Neural cell (in vitro differentiated cells): ENCODE data around the gene AGBL1. TPM values are rescaled to one million over a fixed set of nuclear protein-coding genes. Genes with fewer than 3 reads are reported as not detected.

Experiments
- H2AFZ ChIP-seq: fragments of 200-600, 300-800 bp; sonication (generic), shearing (Covaris generic); 2 replicates; pipeline ENCODE4 v1.6.0; 2014; ENCODE audit warnings: low read depth, mild to moderate bottlenecking, antibody characterized with exemption, low read length, moderate library complexity
- H3F3A ChIP-seq: fragments of 200-600 bp; shearing (Covaris generic); 2 replicates; pipeline ENCODE4 v1.6.1; 2016; ENCODE audit warnings: mild to moderate bottlenecking, moderate library complexity, mixed read lengths, antibody characterized with exemption, low read length; ENCODE audit not compliant: insufficient read depth, poor library complexity, severe bottlenecking
- H3K27ac ChIP-seq: fragments of 200-600, 300-800 bp; sonication (generic), shearing (Covaris generic); 2 replicates; pipeline ENCODE4 v1.5.1; 2014; ENCODE audit warnings: mild to moderate bottlenecking, low read length, moderate library complexity
- H3K27me3 ChIP-seq: fragments of 300-800, 200-600 bp; sonication (generic), shearing (Covaris generic); 2 replicates; pipeline ENCODE4 v1.6.0; 2014; ENCODE audit warnings: mild to moderate bottlenecking, low read depth, low read length, moderate library complexity; ENCODE audit not compliant: insufficient read depth
- H3K36me3 ChIP-seq: fragments of 300-800, 200-600 bp; sonication (generic), shearing (Covaris generic); 2 replicates; pipeline ENCODE4 v1.5.1; 2014; ENCODE audit warnings: mild to moderate bottlenecking, antibody characterized with exemption, low read length, moderate library complexity; ENCODE audit not compliant: insufficient read depth
- H3K4me2 ChIP-seq: fragments of 300-800, 200-600 bp; sonication (generic), shearing (Covaris generic); 2 replicates; pipeline ENCODE4 v1.6.0; 2014; ENCODE audit warnings: mild to moderate bottlenecking, low read length
- H3K4me3 ChIP-seq: fragments of 300-800, 200-600 bp; sonication (generic), shearing (Covaris generic); 2 replicates; pipeline ENCODE4 v1.5.1; 2014; ENCODE audit warnings: mild to moderate bottlenecking, low read length, moderate library complexity
- H3K79me2 ChIP-seq: fragments of 200-600 bp; shearing (Covaris generic); replicated peaks from 2 replicates; pipeline ENCODE4 v1.6.0; 2014; ENCODE audit warnings: mild to moderate bottlenecking, low read length, moderate library complexity; ENCODE audit not compliant: insufficient read depth
- H3K9ac ChIP-seq: fragments of 300-800, 200-600 bp; sonication (generic), shearing (Covaris generic); 2 replicates; pipeline ENCODE4 v1.6.1; 2016; ENCODE audit warnings: mild to moderate bottlenecking, low read length, mixed read lengths
- H3K9me2 ChIP-seq: fragments of 200-600 bp; shearing (Covaris generic); 2 replicates; pipeline ENCODE4 v1.6.1; 2016; ENCODE audit warnings: mild to moderate bottlenecking, low read length, mixed read lengths; ENCODE audit not compliant: insufficient read depth
- H3K9me3 ChIP-seq: fragments of 200-600, 300-800 bp; sonication (generic), shearing (Covaris generic); 2 replicates; pipeline ENCODE4 v1.6.1; 2016; ENCODE audit warnings: mild to moderate bottlenecking, mixed run types, low read length, moderate library complexity, mixed read lengths
- H4K20me1 ChIP-seq: fragments of 200-600 bp; shearing (Covaris generic); 2 replicates; pipeline ENCODE4 v1.6.1; 2016; ENCODE audit warnings: mild to moderate bottlenecking, mixed run types; ENCODE audit not compliant: insufficient read depth
- EP300 ChIP-seq: fragments of 450-650 bp; conservative IDR thresholded peaks from 2 replicates; pipeline ENCODE4 v1.6.1; 2014; ENCODE audit warnings: antibody characterized with exemption, mild to moderate bottlenecking, moderate library complexity; ENCODE audit not compliant: poor library complexity, severe bottlenecking
- EZH2 ChIP-seq: fragments of 200-600, 300-800 bp; shearing (Covaris generic), sonication (generic); IDR thresholded peaks from 2 replicates; pipeline ENCODE4 v1.6.1; 2014; ENCODE audit warnings: antibody characterized with exemption, low read length, borderline replicate concordance, mild to moderate bottlenecking; ENCODE audit not compliant: insufficient read depth, poor library complexity, severe bottlenecking
- RAD21 ChIP-seq: fragments of 450-650 bp; conservative IDR thresholded peaks from 2 replicates; pipeline ENCODE4 v1.6.1; 2014; ENCODE audit warnings: antibody characterized with exemption, mild to moderate bottlenecking, moderate library complexity
- SMC3 ChIP-seq: fragments of 450-650 bp; conservative IDR thresholded peaks from 2 replicates; pipeline ENCODE4 v1.6.1; 2014; ENCODE audit warnings: antibody characterized with exemption, mild to moderate bottlenecking, moderate library complexity; ENCODE audit not compliant: poor library complexity
- TAF1 ChIP-seq: IDR thresholded peaks from 2 replicates; pipeline ENCODE4 v1.6.1; 2012; ENCODE audit warnings: low read depth
- polyA plus RNA-seq: library from polyadenylated mRNA; depleted of rRNA; stranded (reverse); fragments of >200 nt; gene quantifications from 2 replicates; pipeline ENCODE4 v1.2.3, GENCODE V29; 2014
- TF ChIP-seq, protein P1 (sequence below): fragments of 450-650 bp; IDR thresholded peaks from 2 replicates; pipeline ENCODE4 v1.5.1; 2014; ENCODE audit warnings: antibody characterized with exemption, mild to moderate bottlenecking, moderate library complexity; ENCODE audit not compliant: poor library complexity, severe bottlenecking
- TF ChIP-seq, protein P2 (sequence below): IDR thresholded peaks from 2 replicates; pipeline ENCODE4 v1.6.1; 2012; ENCODE audit warnings: borderline replicate concordance

AGBL1 gene
- polyA plus RNA-seq, 1 donor from 2014 or later, result 0.12 TPM

DNA sequence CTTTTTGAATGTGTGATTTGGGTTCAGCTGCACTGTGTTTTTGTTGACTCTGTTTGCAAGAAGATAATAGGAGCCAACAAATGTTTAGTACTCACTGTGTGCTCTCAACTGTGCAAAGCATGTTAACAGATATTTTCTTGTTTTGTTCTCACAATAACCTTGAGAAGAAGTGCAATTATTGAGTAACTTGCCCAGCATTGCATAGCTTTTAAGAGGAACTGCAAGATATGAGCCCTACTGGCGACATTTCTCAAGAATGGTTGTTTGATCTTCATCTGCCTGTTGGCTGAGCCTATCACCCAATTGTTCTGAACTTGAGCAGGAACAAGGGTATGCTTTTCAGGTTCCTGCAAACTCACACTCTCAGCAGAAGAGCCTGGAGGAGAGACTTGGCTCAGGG is 43.4 kb upstream of the AGBL1 start:
- Histone ChIP-seq H2AFZ (no peak overlapping the region), H3K27me3 (no peaks in the 10 kb centered on the region), H3K9me3 (no peaks in the 10 kb centered on the region), H3K4me3 (no peak overlapping the region), H3K79me2 (no peaks in the 10 kb centered on the region), H3F3A (no peaks in the 10 kb centered on the region), H3K36me3 (no peaks in the 10 kb centered on the region), H3K9me2 (no peaks in the 10 kb centered on the region), H3K4me2 (no peak overlapping the region), H3K9ac (no peak overlapping the region), H4K20me1 (no peaks in the 10 kb centered on the region), H3K27ac (no peak overlapping the region)
- TF ChIP-seq EP300 (no peak), SMC3 (no peak), EZH2 (no peak), RAD21 (no peak), TAF1 (no peak)
- TF ChIP-seq, protein P1, sequence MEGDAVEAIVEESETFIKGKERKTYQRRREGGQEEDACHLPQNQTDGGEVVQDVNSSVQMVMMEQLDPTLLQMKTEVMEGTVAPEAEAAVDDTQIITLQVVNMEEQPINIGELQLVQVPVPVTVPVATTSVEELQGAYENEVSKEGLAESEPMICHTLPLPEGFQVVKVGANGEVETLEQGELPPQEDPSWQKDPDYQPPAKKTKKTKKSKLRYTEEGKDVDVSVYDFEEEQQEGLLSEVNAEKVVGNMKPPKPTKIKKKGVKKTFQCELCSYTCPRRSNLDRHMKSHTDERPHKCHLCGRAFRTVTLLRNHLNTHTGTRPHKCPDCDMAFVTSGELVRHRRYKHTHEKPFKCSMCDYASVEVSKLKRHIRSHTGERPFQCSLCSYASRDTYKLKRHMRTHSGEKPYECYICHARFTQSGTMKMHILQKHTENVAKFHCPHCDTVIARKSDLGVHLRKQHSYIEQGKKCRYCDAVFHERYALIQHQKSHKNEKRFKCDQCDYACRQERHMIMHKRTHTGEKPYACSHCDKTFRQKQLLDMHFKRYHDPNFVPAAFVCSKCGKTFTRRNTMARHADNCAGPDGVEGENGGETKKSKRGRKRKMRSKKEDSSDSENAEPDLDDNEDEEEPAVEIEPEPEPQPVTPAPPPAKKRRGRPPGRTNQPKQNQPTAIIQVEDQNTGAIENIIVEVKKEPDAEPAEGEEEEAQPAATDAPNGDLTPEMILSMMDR, result no peak
- TF ChIP-seq, protein P2, sequence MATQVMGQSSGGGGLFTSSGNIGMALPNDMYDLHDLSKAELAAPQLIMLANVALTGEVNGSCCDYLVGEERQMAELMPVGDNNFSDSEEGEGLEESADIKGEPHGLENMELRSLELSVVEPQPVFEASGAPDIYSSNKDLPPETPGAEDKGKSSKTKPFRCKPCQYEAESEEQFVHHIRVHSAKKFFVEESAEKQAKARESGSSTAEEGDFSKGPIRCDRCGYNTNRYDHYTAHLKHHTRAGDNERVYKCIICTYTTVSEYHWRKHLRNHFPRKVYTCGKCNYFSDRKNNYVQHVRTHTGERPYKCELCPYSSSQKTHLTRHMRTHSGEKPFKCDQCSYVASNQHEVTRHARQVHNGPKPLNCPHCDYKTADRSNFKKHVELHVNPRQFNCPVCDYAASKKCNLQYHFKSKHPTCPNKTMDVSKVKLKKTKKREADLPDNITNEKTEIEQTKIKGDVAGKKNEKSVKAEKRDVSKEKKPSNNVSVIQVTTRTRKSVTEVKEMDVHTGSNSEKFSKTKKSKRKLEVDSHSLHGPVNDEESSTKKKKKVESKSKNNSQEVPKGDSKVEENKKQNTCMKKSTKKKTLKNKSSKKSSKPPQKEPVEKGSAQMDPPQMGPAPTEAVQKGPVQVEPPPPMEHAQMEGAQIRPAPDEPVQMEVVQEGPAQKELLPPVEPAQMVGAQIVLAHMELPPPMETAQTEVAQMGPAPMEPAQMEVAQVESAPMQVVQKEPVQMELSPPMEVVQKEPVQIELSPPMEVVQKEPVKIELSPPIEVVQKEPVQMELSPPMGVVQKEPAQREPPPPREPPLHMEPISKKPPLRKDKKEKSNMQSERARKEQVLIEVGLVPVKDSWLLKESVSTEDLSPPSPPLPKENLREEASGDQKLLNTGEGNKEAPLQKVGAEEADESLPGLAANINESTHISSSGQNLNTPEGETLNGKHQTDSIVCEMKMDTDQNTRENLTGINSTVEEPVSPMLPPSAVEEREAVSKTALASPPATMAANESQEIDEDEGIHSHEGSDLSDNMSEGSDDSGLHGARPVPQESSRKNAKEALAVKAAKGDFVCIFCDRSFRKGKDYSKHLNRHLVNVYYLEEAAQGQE, result no peak

DNA sequence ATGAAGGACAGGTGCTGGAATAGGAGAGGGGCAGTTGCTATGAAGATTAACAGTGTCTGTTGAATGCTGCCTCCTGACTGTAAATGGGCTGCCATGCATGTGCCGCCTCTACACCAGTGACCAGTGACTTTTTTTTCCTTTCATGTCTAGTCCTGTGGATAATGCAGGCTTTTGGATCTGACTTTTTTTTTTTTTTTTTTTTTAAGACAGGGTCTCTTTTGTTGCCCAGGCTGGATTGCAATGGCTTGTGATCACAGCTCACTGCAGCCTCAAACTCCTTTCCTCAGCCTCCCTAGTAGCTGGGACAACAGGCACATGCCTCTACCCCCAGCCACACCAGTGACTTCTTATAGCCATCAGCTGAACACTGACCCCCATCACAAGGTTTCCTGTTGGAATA is 41.2 kb upstream of the AGBL1 start:
- no peaks in the 10 kb centered on the region for H3K36me3 ChIP-seq
- no peaks in the 10 kb centered on the region for H3K27me3 ChIP-seq
- H3K4me2 ChIP-seq, result no peak overlapping the region
- H3K27ac ChIP-seq, result no peak overlapping the region
- no peak overlapping the region for H3K4me3 ChIP-seq
- H3K9ac ChIP-seq, result no peak overlapping the region
- no peaks in the 10 kb centered on the region for H3K79me2 ChIP-seq
- no peak for TF ChIP-seq RAD21
- H3K9me3 ChIP-seq, result no peaks in the 10 kb centered on the region
- H4K20me1 ChIP-seq, result no peaks in the 10 kb centered on the region
- no peaks in the 10 kb centered on the region for H3K9me2 ChIP-seq
- no peaks in the 10 kb centered on the region for H3F3A ChIP-seq
- H2AFZ ChIP-seq, result no peak overlapping the region

DNA sequence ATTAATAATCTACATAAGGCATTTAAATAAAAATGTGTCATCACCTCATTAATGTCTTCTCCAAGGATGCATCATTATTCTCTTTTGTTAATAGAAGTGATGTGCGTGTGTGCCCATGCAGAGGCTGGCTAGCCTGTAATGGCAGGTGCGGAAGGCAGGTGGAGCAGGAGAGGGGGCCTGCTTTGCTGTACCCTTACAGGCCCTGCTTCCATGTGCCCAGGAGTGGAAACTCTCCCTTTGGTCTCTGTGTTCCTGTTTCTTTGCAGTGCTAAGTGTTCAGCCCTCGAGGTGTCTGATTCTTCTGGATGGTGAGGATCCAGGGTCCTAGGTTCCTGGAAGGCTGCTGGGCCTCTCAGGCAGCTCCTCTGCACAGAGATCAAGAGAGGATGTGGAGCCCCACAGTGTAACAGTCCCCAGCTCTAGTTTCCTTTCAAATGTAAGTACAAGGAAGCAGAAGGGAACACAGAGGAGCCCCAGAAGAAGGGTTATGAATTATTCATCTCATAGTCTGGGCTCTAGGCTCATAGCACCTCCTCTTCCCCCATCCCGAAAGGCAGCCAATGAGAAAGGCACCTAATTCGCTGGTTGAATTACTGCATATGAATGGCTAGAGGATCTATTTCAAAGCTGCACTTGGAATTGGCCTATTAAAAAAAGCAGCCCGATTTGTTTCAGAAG is 39.2 kb upstream of the AGBL1 start:
- H3K27me3 ChIP-seq, result no peaks in the 10 kb centered on the region

More for the DNA sequence above, 39.2 kb upstream of the AGBL1 start:
- Histone ChIP-seq H3K9me3 (no peaks in the 10 kb centered on the region), H3K9ac (no peak overlapping the region), H3K27ac (no peak overlapping the region), H3K4me2 (no peak overlapping the region), H3K79me2 (no peaks in the 10 kb centered on the region), H4K20me1 (no peaks in the 10 kb centered on the region), H3K36me3 (no peaks in the 10 kb centered on the region), H2AFZ (no peak overlapping the region), H3K4me3 (no peak overlapping the region), H3K9me2 (no peaks in the 10 kb centered on the region), H3F3A (no peaks in the 10 kb centered on the region)
- TF ChIP-seq, protein P1, result peak; percentile 44
- no peak for TF ChIP-seq SMC3
